Transverse colon (tissue), 4 donors: ENCODE data around the gene DNAH3. TPM values are rescaled to one million over a fixed set of nuclear protein-coding genes. Genes with fewer than 3 reads are reported as not detected.

Experiments
- DNase-seq: peaks from one replicate; pipeline ENCODE4 v3.0.0-alpha.2; 2019
- H3K27ac ChIP-seq, 4 donors: fragments of 200-600 bp; sonication (generic); 2 replicates each; pipeline ENCODE4 v1.5.1; 2016 to 2018; ENCODE audit warnings: inconsistent platforms in 4 of 4
- H3K27me3 ChIP-seq: fragments of 200-600 bp; sonication (generic); 2 replicates; pipeline ENCODE4 v1.5.1; 2017; ENCODE audit warnings: inconsistent platforms
- H3K36me3 ChIP-seq, 4 donors: fragments of 200-600 bp; sonication (generic); 2 replicates each; pipeline ENCODE4 v1.5.1; 2017 to 2019; ENCODE audit warnings: inconsistent platforms in 4 of 4
- H3K4me1 ChIP-seq, 4 donors: fragments of 200-600 bp; sonication (generic); 2 replicates each; pipeline ENCODE4 v1.5.1; 2017 to 2020; ENCODE audit warnings: inconsistent platforms in 4 of 4
- H3K4me3 ChIP-seq, 4 donors: fragments of 200-600 bp; sonication (generic); 1 replicate in 1 of 4; 2 replicates in 3 of 4; pipeline versions ENCODE4 v1.5.1 to v1.6.1; 2017 to 2019; ENCODE audit warnings: inconsistent platforms in 4 of 4
- H3K9me3 ChIP-seq, 2 donors: fragments of 200-600 bp; sonication (generic); 2 replicates each; pipeline ENCODE4 v1.5.1; 2017 to 2019; ENCODE audit warnings: inconsistent platforms in 2 of 2
- EP300 ChIP-seq: sonication (generic); formaldehyde crosslinking; IDR thresholded peaks from one replicate; pipeline ENCODE4 v1.6.1; 2017; ENCODE audit warnings: antibody characterized with exemption, low read depth
- POLR2A ChIP-seq: fragments of 450-650 bp; IDR thresholded peaks from one replicate; pipeline ENCODE4 v1.6.1; 2016; ENCODE audit warnings: antibody characterized with exemption, mild to moderate bottlenecking, moderate library complexity
- POLR2AphosphoS5 ChIP-seq, 3 donors: sonication (generic); formaldehyde crosslinking; IDR thresholded peaks; one replicate each; pipeline ENCODE4 v1.6.1; 2016; ENCODE audit warnings: antibody characterized with exemption in 3 of 3
- WGBS, 2 donors: methylation state at CpG; one replicate each; pipeline ENCODE4 v1.1.5; 2018; ENCODE audit warnings: low coverage in 1 of 2; 5-methylcytosine and 5-hydroxymethylcytosine counted together
- in situ Hi-C, 4 donors: fragments of 200-750 bp; cut with MboI; loops; one replicate each; pipeline versions ENCODE4 v1.15.0 to v1.15.1; 2017; ENCODE audit warnings: low sequenced_read_pairs in 3 of 4, low pct_ligation_motif_present in 1 of 4, low pct_unique_long_range_greater_than_20kb in 1 of 4
- intact Hi-C: fragments of 100-400 bp; cut with DNase I; formaldehyde crosslinking; loops from one replicate; pipeline ENCODE4 v1.15.1; 2023; ENCODE audit warnings: low total_unique reads
- total RNA-seq, 4 donors: library from RNA; depleted of rRNA; stranded (reverse); fragments of >200 nt; gene quantifications; one replicate each; pipeline ENCODE4 v1.1.0, GENCODE V29; 2016
- TF ChIP-seq, protein P1 (sequence below), 5 experiments: fragments of 200-600 bp in 3 of 5; fragments of 450-650 bp in 2 of 5; sonication (generic) in 3 of 5; IDR thresholded peaks; 1 replicate in 2 of 5; 2 replicates in 3 of 5; pipeline ENCODE4 v1.5.1; 2016 to 2017; ENCODE audit warnings: antibody characterized with exemption in 5 of 5, inconsistent platforms in 3 of 5, mild to moderate bottlenecking in 2 of 5, moderate library complexity in 1 of 5

DNAH3 gene
- total RNA-seq, 4 donors from 2014 or later, result 1.1 to 28.7 (median 5.5) TPM

DNA sequence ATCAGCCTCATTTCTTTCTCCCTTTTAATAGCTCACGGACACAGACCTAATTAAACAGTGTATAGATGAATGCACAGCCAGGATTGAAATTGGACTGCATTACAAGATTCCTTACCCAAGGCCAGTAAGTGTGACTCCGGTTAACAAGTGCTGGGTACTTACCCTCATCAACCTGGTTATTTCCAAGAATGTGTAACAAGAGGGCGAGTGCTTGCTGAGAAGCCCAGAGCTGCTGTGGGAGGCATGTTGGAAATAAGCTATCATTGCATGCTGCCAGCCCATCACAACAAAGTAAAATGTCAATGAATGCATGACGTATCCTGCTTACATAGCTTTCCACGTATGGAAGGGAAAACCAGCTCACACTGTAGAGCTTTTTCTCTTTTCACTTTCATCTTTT lies 230.6 kb downstream of the DNAH3 start:
- peaks cover 0 to 9% (median 2%) of the 10 kb centered on the region in 4 donors for H3K36me3 ChIP-seq
- WGBS, 2 donors, result 94 to 100% methylated on average over 4 to 5 of the region's 5 CpGs
- no peak for DNase-seq
- TF ChIP-seq POLR2A (no peak), EP300 (no peak), POLR2AphosphoS5 (IDR thresholded peaks at IDR 0.05) (no peak)
- TF ChIP-seq, protein P1, sequence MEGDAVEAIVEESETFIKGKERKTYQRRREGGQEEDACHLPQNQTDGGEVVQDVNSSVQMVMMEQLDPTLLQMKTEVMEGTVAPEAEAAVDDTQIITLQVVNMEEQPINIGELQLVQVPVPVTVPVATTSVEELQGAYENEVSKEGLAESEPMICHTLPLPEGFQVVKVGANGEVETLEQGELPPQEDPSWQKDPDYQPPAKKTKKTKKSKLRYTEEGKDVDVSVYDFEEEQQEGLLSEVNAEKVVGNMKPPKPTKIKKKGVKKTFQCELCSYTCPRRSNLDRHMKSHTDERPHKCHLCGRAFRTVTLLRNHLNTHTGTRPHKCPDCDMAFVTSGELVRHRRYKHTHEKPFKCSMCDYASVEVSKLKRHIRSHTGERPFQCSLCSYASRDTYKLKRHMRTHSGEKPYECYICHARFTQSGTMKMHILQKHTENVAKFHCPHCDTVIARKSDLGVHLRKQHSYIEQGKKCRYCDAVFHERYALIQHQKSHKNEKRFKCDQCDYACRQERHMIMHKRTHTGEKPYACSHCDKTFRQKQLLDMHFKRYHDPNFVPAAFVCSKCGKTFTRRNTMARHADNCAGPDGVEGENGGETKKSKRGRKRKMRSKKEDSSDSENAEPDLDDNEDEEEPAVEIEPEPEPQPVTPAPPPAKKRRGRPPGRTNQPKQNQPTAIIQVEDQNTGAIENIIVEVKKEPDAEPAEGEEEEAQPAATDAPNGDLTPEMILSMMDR (IDR thresholded peaks at IDR 0.05), result no peak
- H3K27ac ChIP-seq, result no peak overlapping the region
- in situ Hi-C loops, result no loop called here
- H3K4me3 ChIP-seq, result no peak overlapping the region
- intact Hi-C loops, result no loop called here
- no peaks in the 10 kb centered on the region for H3K9me3 ChIP-seq
- H3K4me1 ChIP-seq, result no peaks in the 10 kb centered on the region
- no peaks in the 10 kb centered on the region for H3K27me3 ChIP-seq

DNA sequence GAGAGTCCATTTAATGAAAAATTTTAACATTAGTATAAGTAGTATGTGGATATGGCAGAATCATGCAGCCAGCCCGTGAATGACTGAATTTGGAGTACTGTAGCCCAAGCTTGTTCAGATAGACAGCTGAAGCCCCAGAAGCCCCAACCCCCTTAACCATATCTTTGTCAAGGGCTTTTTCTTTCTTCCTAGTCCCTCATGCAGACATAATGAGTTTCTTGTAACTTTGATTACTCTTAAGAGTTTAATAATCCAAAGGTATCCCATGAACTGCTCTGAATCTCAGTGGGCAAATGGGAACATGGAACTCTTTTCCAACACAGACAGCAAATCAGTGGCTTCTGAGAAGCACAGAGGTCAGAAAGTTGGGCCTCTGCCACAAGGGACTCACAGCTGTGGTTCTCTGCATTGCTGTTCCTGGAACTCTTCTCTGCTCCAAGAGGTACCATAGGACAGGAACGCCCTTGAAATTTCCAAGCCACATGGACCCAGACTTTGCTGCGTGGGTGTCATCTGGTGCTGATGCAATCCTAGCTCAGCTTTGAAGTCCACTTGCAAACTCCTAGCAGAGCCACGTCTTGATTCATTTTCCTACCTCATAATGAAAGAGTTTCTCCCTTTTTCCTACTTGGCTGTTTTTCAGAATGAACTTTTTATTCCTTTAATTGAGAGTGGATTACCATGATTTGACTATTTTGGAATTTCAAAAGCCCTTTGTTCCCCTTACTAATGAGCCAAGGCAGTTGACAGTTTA lies 232.0 kb downstream of the DNAH3 start:
- H3K4me1 ChIP-seq, result no peaks in the 10 kb centered on the region
- in situ Hi-C loops, result no loop called here
- no peaks in the 10 kb centered on the region for H3K9me3 ChIP-seq
- H3K27ac ChIP-seq, result no peak overlapping the region
- no peak for DNase-seq
- no peak overlapping the region for H3K4me3 ChIP-seq
- TF ChIP-seq, protein P1 (IDR thresholded peaks at IDR 0.05), result no peak
- TF ChIP-seq EP300 (no peak), POLR2A (no peak), POLR2AphosphoS5 (IDR thresholded peaks at IDR 0.05) (no peak)
- peaks cover 0 to 3% (median 0%) of the 10 kb centered on the region in 4 donors for H3K36me3 ChIP-seq
- intact Hi-C loops, result no loop called here
- 74 to 76% methylated on average over 4 of the region's 4 CpGs for WGBS, 2 donors
- H3K27me3 ChIP-seq, result no peaks in the 10 kb centered on the region

DNA sequence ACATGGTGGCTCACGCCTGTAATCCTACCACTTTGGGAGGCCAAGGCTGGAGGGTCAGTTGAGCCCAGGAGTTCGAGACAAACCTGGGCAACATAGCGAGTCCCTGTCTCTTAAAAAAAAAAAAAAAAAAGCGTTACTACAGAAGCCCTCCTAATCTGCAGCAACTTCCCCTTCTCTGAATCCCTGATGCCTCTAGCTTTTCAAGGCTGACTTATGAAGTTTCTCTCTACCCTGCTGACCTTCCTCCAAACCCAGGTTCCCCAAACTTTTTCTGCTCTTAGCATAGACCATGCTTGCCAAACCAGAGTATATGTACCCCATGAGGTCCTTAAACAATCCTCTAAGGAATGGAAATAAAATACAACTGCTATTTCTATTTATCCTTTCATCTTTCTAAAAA lies 233.7 kb downstream of the DNAH3 start:
- WGBS, 2 donors, result 92 to 97% methylated on average over 4 of the region's 4 CpGs
- TF ChIP-seq, protein P1 (IDR thresholded peaks at IDR 0.05), result no peak
- TF ChIP-seq POLR2A (no peak), POLR2AphosphoS5 (IDR thresholded peaks at IDR 0.05) (no peak), EP300 (no peak)
- in situ Hi-C loops, result no loop called here

DNA sequence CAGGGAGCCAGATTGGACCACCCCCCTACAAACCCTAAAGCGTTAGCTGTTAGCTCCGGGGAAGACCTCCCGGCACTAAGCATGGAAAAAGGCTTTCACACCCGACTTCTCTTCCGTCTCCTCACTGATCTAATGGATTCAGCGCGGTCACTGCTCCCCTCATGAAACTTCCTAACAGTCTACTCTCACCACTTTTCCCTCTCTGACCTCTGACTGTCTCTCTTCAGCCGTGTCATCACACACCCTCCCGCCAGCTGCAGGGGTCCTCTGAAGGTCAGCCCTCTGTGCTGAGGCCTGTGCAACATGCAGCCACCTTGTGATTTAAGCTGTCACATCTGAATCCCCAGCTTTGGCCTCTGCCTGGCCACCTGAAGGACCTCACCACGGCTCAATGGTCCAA lies 234.4 kb downstream of the DNAH3 start:
- in situ Hi-C loops, result no loop called here
- WGBS, 2 donors, result 92 to 96% methylated on average over 9 to 10 of the region's 10 CpGs
- intact Hi-C loops, result no loop called here
- no peak overlapping the region for H3K4me3 ChIP-seq
- no peak overlapping the region for H3K27ac ChIP-seq
- no peaks in the 10 kb centered on the region for H3K27me3 ChIP-seq
- peaks cover 0 to 7% (median under 1%) of the 10 kb centered on the region in 4 donors for H3K4me1 ChIP-seq
- TF ChIP-seq EP300 (no peak), POLR2A (no peak), POLR2AphosphoS5 (IDR thresholded peaks at IDR 0.05) (no peak)
- TF ChIP-seq, protein P1 (IDR thresholded peaks at IDR 0.05), result no peak
- no peaks in the 10 kb centered on the region for H3K36me3 ChIP-seq
- DNase-seq, result no peak
- H3K9me3 ChIP-seq, result no peaks in the 10 kb centered on the region

More for the DNA sequence above, 233.7 kb downstream of the DNAH3 start:
- Histone ChIP-seq H3K27me3 (no peaks in the 10 kb centered on the region), H3K27ac (no peak overlapping the region), H3K4me3 (no peak overlapping the region), H3K9me3 (no peaks in the 10 kb centered on the region), H3K4me1 (peaks cover 0 to under 1% (median 0%) of the 10 kb centered on the region in 4 donors), H3K36me3 (peaks cover 0 to under 1% (median 0%) of the 10 kb centered on the region in 4 donors)
- DNase-seq, result no peak
- intact Hi-C loops, result no loop called here
